ENCODE data around the gene MPHOSPH10.
"Not testable (repeated sequence)": the region's sequence is repeated elsewhere in the genome, so short reads cannot be mapped to it uniquely, and the experiment has no call there.

MPHOSPH10 gene

DNA sequence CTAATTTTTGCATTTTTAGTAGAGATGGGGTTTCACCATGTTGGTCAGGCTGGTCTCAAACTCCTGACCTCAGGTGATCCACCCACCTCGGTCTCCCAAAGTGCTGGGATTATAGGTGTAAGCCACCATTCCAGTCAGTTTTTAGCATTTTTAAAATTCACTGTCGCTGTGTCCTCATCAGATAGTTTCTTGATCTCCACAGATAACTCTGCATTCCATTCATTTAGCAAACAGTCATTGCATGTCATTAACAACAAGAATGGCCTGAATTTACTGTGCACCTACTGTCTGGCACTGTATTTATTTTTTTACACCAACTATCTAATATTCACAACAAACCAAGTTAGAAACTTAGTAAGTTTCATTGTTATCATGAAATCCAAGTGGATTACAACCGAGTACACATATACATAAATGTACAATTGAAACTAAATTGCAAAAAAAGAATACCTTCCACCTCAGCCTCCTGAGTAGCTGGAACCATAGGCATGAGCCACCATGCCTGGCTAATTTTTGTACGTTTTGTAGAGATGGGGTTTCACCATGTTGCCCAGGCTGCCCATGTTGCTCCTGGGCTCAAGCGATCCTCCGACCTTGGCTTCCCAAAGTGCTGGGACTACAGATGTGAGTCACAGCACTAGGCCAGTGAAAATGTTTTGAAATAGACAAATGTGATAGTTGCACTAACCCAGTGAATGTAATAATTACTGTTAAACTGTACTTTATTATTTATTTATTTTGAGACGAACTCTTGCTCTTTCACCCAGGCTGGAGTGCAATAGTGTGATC lies 4.7 kb upstream of the MPHOSPH10 start:
- no peak for DNase-seq

DNA sequence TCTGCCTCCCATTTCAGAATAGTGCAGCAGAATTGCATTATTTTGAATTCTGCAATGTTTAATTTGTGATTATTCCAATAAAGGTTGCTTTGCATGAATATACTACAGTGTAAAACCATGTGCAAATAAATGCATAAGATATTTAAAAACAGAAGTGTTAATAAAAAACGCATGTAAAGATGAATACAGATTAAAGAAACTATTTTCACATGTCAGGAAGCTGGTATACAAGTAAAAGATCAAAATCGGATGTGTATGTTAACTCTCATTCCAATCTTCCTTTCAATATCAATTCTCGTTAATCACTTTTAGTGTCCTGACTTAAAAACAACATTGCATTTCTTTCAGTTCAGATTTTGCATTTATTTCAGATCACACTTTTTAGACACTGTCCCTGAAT lies 3.5 kb upstream of the MPHOSPH10 start:
- no peak for DNase-seq

DNA sequence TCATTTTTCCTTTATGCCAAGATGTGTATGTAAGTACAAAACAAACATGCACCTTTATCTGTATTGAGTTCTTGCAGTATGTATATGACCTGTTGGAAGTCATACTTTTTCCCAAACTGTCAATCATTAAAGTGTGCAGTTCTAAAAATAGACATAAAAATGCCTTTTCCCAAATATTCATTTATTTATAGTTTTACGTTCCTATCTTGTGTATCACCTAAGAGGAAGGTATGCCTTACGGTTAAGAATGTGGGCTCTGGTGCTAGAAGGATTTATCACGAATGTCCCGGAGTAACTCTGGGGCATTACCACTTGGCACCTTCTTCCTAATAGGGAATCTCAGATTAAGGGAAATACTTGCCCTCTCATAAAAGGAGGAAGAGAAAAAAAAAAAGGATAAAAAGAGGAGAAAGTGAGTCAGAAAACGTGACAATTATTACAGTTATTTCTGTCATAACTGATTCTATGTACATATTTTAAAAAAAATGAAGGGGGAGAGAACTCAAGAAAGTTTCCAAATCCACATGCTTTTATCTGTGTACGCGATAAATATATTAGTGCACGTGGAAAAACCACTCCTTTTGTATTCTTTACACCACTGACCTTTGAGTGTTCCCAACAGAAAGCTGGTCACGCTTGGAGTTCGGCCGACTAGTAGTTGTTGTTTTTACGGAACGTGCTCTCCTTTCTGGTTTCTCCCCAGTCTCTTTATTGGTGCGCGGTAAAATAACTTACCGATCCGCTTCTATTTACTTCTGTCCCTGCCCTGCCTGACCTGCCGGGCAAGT lies 1.1 kb upstream of the MPHOSPH10 start:
- no peak for DNase-seq

DNA sequence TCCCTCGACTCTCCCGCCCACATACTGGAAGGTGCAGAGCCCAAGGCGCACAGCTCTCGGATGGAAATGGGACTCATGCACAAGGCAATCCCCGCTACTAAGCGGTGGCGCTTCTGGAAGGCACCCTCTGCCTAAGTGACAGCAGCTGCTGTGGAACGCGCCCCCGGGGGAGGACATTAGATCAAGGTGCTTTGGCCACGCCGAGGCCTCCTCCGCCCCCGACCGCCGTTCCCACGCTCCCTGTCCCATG lies 607 bp upstream of the MPHOSPH10 start:
- DNase-seq = no peak

DNA sequence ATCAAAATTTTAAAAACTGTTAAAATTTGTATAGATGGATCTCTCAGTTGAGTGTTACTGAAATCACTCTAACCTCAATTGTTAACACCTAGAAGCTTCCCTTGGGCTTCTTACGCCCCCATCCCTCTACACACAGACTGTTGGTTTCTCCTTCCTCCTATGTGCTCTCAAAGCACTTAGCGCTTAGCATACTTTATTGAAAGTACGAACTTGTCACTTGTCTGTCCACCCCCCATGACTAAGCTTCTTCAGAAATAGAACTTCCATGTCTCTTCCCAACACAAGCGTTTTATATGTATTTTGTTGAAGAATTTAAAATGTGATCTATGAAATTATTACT lies 441 bp downstream of the MPHOSPH10 start:
- no peak for DNase-seq

DNA sequence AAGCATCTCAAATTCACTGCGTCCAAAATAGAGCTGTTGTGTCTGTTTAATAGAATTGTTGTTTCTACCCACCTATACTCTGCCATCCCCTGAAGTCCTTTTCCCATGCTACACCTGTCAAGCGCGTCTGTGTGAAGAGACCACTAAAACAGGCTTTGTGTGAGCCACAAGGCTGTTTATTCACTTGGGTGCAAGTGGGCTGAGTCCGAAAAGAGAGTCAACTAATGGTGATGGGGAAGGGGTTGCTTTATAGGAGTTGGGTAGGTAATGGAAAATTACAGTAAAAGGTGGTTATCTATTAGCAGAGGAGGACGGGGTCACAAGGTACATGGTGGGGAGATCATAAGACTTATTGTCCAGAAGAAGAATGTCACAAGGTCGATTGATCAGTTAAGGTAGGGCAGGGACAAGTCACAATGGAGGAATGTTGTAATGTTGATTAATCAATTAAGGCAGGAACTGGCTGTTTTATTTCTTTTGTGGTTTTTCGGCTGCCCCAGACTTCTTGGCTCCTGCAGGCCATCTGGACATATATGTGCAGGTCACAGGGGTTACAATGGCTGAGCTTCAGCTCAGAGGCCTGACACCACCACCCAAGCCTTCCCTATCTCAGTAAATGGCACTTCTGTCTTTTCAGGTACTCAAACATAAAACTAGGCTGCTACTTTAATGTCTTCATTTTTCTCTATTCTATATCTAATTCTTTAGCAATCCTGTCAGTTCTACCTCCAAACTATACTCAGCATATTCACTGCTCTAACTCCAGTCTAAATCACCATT lies 1.1 kb downstream of the MPHOSPH10 start:
- DNase-seq = not testable (repeated sequence)

DNA sequence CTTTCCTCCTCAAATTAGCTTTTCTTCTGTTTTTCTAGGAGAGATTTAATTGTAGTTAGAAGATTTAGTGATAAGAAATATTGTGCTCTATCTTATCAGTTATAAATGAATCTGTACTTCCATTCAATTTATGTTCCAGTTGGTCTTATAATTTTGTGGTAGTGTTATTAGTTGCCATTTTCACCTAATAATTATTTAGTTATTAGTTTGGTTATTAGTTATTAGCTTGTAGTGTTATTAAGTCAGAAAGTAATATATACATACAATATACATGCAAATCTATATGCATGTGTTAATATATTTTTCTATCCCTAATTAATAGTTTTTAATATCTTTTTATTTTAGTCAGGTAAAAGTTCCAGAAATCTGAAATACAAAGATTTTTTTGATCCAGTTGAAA lies 3.2 kb downstream of the MPHOSPH10 start:
- DNase-seq = no peak

DNA sequence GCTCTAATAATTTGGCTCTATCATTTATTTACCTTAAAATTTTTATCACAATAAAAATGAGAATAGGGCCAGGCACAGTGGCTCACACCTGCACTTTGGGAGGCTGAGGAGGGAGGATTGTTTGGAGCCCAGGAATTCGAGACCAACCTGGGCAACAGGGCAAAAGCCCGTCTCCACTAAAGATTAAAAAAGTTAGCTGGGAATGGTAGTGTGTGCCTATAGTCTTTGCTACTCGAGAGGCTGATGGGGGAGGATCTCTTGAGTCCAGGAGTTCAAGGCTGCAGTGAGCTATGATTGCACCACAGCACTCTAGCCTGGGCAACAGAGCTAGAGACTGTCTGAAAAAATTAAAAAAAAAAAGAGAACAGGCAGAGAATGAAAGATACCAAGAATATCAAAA lies 5.7 kb downstream of the MPHOSPH10 start:
- DNase-seq = no peak

DNA sequence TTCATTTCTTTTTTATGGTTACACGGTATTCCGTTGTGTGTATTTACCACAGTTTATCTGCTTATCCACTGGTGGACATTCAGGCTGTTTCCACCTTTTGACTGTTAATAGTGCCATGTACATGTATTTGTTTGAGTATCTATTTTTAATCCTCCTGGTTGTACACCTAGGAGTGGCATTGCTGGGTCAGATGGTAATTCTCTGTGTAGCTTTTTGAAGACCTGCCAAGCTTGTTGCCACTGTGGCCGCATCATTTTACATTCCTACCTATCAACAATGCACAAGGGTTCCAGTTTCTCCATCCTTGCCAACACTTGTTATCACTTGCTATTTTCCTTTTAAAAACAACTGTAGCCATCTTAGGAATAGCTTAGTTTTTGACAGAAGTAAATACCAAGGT lies 13.3 kb downstream of the MPHOSPH10 start:
- no peak for DNase-seq

DNA sequence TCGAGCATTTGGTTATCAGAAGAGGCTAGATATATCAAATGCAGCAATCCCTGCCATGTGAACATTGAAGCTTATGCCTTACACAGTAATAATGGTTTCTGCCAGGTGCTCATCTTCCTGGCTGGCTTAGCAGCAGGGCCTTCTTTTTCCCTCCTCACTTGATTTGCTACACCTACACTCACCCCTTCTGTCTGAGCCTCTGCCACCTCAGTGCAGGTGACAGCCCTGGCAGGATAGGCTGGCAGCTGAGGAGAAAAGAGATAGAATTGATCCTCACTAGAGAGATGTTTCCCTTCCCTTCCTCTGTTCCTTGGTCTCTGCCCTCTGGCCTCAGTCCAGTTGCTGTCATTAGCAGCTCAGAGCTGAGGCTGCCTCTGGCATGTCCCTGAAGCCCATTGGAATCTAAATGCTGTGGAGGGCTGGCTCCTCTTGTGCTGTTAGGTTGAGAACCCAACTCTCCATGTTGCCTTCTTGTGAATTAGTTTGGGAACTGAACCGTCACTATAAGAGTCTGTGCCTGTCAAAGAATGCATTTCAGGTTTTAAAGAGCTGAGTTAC lies 18.2 kb downstream of the MPHOSPH10 start:
- DNase-seq = no peak

DNA sequence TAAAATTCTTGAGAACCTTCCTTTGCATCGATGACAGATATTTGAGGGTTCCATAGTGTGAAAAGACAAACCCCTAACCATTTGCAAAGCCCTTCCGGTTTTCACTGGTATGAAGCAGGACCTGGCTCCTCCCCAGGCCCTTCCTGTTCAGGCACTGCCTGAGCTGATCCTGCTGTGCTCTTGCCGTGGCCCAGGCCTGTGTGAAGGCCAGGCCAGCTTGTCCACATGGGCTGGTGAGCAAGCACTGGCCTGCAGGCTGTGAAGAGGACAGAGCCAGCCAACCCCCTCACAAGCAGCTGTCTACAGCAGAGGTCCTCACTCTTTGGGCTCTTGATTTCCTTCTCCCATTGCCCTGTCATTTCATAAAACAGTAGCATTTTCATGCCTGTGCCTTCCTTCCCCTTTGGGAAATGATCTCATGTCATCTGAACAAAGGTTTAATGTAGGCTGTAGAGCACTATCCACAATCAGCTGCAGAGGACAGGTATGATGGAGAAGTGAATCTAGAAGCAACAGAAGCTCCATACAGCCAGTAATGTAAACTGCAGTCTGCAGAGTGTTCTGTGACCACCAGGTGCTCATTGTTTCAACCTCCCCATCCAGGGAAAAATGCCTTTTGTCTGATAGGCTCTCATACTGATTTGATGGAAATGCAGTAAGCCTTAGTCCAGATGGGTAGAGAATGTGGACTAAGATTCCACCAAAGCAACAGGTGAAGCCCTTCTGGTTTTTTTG lies 19.8 kb downstream of the MPHOSPH10 start:
- no peak for DNase-seq

DNA sequence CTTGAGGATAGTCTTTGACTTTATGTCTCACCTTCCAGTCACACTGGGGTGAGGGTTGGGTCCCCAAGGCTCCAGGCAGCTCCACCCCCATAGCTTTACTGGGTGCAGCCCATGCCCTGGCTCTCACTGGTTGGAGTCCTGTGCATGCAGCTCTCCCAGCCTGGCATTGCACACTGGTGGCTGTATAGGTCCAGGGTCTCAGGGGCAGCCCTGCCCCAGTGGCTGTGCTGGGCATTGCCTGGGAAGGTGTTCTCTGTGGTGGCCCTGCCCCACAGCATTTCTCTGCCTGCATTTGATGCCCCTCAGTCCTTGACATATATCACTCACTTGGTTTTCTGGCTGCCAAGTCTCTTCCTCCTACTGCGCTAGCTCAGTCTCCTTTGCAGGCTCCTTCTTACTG lies 21.2 kb downstream of the MPHOSPH10 start:
- no peak for DNase-seq

DNA sequence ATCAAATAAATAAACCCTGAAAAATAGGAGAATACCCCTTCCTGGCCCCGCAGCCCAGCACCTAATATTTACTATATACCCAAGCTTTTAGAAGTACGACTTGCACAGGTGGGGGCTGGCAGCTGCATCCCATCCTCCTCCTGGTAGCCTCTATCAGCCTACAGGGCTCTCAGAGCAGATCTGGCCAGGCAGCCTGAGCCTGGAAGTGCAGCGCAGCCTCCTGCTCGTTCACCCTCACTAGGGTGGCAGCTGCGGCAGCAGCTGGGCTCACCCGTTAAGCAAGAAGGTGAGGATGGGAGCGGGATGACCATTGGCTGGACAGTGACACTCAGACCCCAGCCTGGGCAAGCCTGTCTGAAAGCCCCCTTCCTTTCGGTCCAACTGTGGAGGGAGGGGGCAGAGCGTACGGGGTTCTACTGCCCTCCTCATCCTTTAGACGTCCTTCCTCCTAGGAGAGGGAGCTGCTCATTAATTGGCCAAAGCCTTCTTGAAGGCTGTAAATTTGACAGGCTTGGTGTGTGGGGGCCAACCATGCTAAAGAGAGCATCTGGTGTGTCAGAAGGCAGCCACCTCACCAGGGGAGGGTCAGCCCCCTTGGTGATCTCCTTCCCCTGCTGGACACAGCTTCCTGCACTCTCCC lies 23.3 kb downstream of the MPHOSPH10 start:
- no peak for DNase-seq

DNA sequence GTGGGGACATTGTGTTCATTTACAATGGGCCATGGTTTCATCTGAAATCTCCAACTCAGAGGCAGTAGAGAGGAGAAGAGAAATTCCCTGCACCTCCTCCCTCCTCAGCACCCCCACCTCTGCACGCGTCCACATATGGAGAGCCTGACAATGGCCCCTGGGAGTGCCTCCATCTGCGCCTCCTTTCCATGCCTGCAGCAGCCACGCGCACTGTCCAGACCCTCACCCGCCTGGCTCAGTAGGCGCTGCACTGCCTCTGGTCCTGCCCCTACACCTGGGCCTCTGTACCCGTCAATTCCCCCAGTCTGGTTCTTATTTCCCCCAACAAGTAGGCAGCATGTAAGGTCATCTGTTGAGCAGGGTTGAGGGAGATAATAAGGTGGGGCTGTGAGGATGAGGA lies 23.8 kb downstream of the MPHOSPH10 start:
- DNase-seq = no peak

DNA sequence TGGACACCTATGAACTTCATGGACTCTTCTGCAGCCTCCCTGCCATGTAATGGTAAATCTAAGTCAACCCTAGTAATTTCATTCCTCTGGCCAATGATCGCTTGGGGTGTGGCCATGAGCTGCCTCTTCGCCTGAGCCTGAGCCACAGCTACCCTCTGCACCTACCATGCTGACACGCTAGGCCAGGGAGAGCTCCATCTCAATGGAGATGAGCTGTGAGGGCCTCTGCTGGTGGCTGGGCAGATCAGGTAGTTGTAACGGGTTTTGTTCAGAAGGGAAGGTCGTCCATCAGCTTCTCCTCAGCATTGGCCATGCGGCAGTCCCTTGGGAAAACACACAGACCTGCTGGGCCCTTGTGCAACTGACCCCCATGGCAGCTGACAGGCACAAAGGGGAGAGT lies 24.4 kb downstream of the MPHOSPH10 start:
- no peak for DNase-seq

DNA sequence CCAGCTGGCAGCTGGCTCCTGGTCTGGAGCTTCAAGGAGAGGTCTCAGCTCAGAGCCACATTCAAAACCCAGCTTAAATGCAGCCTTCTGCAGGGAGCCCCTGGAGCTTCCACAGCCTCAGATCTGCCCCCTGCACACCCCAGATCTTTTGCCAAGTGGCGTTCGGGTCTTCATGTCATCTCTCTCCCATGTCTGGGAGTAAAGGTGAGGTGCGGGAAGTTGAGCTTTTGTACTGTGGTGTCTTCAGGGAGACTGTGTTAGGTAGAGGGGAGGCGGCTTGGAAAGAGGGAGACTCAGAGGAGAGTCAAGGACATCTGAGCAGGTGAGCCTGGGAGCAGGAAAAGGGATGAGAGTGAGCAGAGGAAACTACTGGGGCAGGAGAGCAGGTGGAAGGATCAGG lies 25.4 kb downstream of the MPHOSPH10 start:
- no peak for DNase-seq

DNA sequence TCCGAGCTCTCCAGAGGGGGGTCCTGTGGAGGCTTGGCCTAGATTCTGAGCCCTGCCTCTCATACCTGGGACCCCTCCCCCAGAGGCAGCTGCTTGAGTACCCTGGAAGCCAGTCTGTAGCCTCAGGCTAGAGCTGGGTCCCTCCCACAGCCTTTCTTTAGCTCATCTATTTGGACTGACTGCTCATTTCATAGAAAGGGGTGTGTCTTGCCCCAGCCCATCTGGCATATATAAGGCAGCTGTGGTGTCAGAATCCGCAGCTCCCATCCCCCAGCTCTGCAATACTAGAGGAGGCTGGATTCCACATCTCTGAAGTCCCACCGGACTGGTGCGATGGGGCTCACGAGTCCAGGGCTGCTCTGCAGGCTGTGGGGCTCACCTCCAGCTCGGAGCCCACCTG lies 26.1 kb downstream of the MPHOSPH10 start:
- DNase-seq = no peak

DNA sequence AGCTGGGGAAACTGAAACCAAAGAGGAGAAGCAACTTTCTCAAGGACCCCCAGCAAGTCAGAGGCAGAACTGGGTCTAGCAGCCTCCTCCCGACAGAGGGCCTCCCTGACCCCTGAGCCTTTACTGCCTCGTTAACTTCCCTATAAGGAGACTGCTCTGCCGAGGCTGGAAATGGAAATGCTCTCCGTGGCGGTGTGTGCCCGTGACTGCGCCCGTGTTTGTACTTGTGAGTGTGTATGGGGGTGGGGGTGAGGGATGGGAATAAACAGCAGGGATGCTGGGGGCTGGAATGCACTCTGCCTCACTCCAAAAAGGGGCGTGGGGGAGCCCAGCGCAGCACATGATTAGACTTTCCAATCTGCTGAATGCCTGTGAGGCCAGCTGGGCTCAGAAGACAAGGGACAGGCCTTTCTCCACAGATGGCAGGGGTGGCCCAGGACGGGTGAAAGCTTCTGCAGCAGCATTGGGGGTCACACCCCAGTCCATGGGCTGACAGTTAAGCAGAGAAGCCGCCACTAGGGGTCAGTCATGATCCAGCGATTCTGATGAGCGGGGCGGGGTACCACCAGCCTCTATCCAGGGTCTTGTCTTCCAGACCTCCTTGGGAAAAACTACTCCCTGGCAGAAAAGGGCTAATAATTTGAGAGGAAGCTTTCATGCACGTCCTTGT lies 26.8 kb downstream of the MPHOSPH10 start:
- DNase-seq = no peak

DNA sequence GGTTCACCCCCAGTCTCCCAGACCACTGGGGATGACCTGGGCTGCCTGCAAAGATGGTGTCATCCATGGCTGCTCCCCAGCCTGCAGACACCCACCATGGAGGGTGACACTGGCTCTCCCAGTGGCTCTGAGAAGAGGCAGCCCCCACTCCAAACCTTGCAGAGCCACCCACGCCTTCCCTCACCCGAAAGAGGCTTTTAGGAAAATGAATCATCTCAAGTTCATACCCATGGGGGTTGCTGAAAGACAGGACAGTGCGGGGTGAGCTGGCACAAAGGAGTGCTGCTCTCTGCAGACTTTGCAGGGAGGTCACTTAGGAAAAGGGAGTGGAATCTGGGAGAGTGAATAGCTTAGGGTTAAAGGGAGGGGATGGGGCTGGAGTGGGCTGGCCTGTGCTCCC lies 36.4 kb downstream of the MPHOSPH10 start:
- no peak for DNase-seq

DNA sequence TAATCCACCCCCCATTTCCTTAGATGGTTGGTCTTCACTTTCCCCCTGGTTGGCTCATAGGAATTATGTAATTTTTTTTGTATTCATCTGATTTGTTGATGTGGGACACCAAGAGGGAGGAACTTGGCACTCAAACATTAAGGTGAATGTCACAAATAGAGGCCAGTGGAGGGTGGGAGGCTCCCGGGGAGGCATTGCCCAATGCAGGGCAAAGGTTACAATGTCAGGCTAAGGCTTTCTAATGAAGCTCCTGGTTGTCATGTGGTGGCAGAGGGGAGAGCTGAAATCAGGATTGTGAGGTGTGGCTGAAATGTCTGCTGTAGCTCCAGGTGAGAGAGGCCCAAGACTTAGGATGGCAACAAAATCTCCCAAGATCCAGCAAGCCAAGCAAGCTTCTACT lies 42.7 kb downstream of the MPHOSPH10 start:
- DNase-seq = no peak

DNA sequence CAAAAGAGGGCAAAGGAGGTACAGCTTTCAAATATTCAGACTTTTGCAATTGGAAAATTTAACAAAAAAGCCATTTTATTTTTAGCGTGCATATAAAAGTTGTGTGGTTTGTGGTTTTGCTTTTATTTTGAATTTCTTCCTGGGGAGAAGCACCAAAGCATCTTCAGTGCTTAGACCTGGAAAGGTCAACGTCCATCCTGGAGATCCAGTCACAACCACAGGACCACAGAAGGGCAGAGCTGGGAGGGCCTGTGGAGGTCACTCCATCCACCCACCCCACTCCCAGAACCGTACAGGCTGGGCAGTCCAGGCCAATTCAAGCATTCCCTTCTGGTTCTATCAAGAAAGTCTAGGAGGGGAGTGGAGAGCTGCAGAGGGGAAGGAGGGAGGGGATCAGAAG lies 43.8 kb downstream of the MPHOSPH10 start:
- DNase-seq = no peak

DNA sequence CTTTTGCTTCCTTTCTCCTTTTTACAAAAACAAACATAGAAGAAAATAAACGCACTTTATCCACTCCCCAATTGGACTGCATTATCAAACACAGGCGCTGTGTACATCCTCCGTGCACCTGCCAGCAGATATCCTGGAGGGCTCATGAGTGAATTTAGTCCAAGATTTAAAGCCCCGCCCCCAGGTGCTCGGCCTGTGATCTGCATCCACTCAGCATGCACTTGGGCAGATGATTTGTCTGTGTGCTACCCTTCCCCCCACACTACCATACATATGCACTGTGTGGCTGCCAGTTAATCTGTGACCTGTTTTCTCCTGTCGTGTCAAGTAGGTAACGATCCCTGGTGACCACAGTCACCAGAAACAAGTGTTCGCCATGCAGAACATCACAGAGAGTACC lies 48.4 kb downstream of the MPHOSPH10 start:
- not testable (repeated sequence) for DNase-seq

Data from activated gamma-delta T cell (primary cell).